Epidermal melanocyte (primary cell): ENCODE measurements around the gene SNAPC1.
"Not testable (repeated sequence)": the region's sequence is repeated elsewhere in the genome, so short reads cannot be mapped to it uniquely, and the experiment has no call there.

ENCODE experiments used
- DNase-seq: peaks from one replicate; pipeline ENCODE4 v3.0.0; 2011; ENCODE audit warnings: low spot score; ENCODE audit not compliant: insufficient read length

SNAPC1 gene

GRCh38 chr14:61749867-61750266 is 12.4 kb upstream of the SNAPC1 start:
- no peak for DNase-seq

DNA sequence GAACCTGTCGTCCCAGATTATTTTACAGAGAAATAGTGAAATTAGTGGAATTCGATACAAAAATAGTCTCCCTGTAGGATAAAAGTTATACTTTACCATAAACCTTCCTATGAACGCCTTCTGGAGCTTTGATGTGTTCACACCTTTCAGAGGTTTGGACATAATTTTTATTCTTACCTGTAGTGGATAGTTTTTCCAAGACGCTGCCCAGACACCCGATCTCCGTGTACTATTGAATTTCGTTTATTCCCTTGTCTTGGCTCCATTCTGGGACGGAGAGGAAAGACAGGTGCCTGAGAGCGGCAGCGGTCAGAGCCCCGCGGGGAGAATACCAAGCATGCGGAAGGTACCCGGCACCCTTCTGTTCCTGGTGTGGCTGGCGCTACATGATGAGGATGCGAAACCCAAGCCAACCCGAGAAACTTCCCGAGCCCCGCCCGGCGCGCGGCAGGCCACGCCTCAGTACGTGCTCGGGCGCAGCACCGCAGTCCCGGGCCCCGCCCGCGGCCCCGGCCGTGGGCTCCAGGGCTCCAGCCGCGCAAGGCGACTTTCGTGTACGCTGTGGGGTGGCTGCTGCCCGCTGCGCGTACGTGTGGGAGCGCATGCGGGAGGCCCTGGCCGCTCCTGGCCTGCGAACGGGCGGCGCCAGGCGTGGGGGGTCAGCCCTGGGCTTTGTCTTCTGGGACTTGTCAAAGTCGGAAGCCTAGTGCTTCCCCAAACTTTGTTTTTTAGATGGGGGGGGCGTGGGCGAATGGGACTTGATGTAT is 11.3 kb upstream of the SNAPC1 start:
- DNase-seq, result peak; percentile 60

DNA sequence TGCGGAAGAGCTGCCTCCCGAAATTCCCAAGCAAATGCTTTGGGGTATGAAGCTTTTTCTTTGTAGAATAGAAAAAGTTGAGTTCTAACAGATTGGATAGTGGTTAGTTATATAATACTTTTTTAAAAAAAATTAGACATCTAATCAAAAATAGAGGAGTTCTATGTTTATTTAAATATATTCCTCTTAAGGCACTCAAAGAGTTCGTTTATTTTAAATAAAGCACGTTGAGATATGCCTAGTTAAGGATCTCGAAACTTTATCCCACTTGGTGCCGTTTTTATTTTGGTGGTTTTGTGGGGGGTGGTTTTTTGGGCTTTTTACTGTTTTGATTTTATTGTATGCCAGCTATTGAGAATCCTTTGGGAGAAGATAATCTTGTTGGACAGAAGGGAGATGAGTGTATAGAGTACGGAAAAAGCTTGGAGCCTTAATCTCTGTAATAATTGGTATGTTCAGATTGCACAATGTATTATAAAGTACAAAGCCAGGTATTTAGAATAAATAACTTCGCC is 10.7 kb upstream of the SNAPC1 start:
- DNase-seq, result no peak

- no peak for DNase-seq
Measured at GRCh38 chr14:61752626-61753025, 9.6 kb upstream of the SNAPC1 start.

GRCh38 chr14:61753631-61754030 is 8.6 kb upstream of the SNAPC1 start:
- no peak for DNase-seq

DNA sequence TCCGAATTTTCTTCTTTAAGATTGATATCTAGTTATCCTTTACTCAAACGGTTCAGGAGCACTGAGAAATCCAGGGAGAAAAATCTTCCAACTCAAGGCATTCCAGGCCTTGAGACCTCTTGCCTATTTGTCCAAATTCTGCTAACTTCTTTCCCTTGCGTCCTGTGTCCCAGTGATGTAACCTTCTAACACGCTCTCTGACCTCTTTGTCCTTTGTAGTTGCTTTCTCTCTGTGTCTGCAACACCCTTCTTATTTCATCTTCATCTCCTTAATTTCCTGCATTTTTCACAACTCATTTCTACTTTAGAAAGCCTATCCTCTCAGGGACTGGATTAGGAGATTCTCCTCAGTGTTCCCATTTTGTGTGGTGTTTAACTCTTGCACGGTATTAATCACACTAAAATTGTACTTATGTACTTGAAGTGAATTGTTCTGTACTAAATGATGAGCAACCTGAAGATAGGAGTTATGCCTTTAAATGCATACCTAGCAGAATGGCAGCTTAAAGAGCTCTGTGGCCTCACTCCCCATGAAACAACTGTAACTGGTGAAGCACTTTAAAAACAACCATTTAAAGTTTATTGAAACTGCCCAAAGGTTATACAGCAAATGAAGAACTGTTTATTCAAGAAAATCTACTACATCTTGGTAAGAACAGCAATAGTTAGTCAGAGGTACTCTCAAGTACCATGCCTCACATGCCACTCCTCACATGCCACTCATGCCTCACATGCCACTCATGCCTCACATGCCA is 7.4 kb upstream of the SNAPC1 start:
- DNase-seq, result no peak

- DNase-seq, result not testable (repeated sequence)
Measured at GRCh38 chr14:61755382-61755742, 6.9 kb upstream of the SNAPC1 start.

GRCh38 chr14:61756135-61756534 is 6.1 kb upstream of the SNAPC1 start:
- no peak for DNase-seq

DNA sequence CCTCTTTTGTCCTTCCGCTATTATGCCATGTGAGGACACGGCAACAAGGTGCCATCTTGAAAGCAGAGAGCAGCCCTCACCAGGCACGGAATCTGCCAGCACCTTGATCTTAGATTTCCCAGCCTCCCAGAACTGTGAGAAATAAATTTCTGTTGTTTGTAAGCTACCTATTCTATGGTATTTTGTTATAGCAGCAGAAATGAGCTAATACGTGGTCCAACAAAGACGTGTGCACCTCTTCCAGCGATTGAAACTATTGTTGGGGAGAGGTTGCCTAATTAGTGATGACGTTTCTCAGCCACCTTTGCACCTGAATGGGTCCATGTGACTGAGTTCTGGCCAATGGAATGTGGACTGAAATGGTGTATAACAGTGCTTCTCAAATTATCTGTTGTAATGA is 2.3 kb upstream of the SNAPC1 start:
- no peak for DNase-seq

- no peak for DNase-seq
Measured at GRCh38 chr14:61761557-61761956, 663 bp upstream of the SNAPC1 start.

GRCh38 chr14:61764342-61765122 is 2.3 kb downstream of the SNAPC1 start:
- no peak for DNase-seq

- DNase-seq, result no peak
Measured at GRCh38 chr14:61765225-61765943, 3.2 kb downstream of the SNAPC1 start.

GRCh38 chr14:61766151-61766550 is 3.9 kb downstream of the SNAPC1 start:
- DNase-seq, result no peak

- no peak for DNase-seq
Measured at GRCh38 chr14:61768240-61768639, 6.0 kb downstream of the SNAPC1 start.

GRCh38 chr14:61769893-61770292 is 7.7 kb downstream of the SNAPC1 start:
- DNase-seq, result no peak

DNA sequence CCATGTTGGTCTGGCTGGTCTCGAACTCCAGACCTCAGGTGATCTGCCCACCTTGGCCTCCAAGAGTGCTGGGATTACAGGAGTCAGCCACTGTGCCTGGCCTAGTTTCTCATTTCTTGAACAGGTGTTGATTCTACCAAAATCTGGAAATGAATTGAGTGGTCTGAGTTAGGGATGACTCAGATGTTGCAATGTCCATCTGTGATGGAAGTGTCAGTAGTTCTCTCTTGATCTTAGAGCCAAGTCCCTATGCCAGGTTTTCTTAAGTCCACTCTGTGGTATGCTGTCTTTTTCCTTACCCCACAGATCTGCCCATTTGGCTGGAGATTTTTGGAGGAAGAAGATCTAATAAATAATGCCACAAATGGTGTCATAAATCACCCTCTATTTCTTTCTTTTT is 12.6 kb downstream of the SNAPC1 start:
- no peak for DNase-seq

DNA sequence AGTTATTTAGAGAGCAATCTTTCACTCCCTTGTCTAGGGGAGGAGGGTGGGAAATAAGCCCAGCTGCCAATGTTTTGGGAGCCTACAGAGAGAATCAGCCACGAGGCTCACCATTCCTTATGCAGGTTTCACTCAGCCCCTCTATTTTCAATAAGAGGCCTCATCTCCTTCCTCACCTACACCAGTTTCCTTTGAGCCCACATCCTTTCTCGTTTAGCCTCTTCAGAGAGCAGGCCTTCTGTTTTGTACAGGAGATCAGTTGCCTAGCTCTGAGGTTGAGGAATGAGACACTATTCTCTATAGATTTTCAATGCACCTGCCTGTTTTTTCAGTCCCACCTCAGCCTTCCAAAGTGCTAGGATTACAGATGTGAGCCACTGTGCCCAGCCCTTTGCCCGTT is 17.9 kb downstream of the SNAPC1 start:
- no peak for DNase-seq

DNA sequence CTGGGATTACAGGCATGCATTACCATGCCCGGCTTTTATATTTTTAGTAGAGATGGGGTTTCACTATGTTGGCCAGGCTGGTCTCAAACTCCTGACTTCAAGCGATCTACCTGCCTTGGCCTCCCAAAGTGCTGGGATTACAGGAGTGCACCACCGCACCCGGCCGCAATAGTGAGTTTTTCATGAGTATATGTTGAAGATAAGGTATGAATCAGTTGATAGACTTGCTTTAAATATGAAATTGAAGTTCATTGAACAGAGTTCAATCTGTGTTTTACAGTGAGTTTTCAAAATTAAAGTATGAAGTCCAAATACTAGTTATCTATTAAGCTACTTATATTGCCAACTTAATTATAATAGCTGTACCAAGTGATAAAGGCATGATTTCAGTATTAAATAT is 35.1 kb downstream of the SNAPC1 start:
- DNase-seq, result no peak

GRCh38 chr14:61802010-61802568 is 39.9 kb downstream of the SNAPC1 start:
- no peak for DNase-seq

- DNase-seq, result no peak
Measured at GRCh38 chr14:61803755-61804154, 41.5 kb downstream of the SNAPC1 start.

DNA sequence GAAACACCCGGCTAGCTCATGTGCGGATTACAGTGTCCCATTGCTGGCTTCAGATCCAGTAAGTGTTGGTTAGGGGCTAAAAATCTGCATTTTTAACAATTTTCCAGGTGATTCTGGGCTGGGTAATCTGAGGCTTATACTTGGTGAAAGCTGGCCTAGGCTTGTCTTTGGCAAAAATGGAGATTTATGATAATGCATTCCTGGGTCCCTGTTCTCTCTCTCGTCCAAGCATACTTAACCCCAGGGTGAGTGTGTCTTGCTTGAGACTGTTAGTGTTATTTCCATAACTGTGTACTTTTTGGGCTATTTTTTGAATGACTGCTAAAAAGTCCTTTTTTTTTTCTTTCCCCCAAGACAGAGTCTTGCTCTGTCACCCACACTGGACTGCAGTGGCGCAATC is 43.2 kb downstream of the SNAPC1 start:
- no peak for DNase-seq
